Neural crest cell (in vitro differentiated cells): ENCODE results near the gene UVRAG. TPM values are rescaled to one million over a fixed set of nuclear protein-coding genes. Genes with fewer than 3 reads are reported as not detected.

Experiments
- DNase-seq: peaks from one replicate; pipeline ENCODE4 v3.0.0; 2021; ENCODE audit warnings: low read depth, mixed read lengths, low spot score
- H3K27ac Mint-ChIP-seq: one replicate; pipeline ENCODE4 v1.8.0; 2021; ENCODE audit warnings: mild to moderate bottlenecking, mixed read lengths; ENCODE audit not compliant: unreplicated experiment
- H3K27me3 Mint-ChIP-seq: 2 replicates; pipeline ENCODE4 v1.8.0; 2021; ENCODE audit warnings: low read depth, mild to moderate bottlenecking, mixed read lengths
- H3K36me3 Mint-ChIP-seq: 2 replicates; pipeline ENCODE4 v1.8.0; 2021; ENCODE audit warnings: low read depth, mild to moderate bottlenecking, mixed read lengths
- H3K4me1 Mint-ChIP-seq: 2 replicates; pipeline ENCODE4 v1.8.0; 2021; ENCODE audit warnings: mixed read lengths
- H3K4me3 Mint-ChIP-seq: one replicate; pipeline ENCODE4 v1.8.0; 2021; ENCODE audit warnings: mild to moderate bottlenecking, mixed read lengths
- H3K9me3 Mint-ChIP-seq: 2 replicates; pipeline ENCODE4 v1.8.0; 2021; ENCODE audit warnings: mixed read lengths
- CTCF ChIP-seq: fragments of 200-600 bp; sonication (generic); conservative IDR thresholded peaks from 2 replicates; pipeline ENCODE4 v1.5.0; 2021; ENCODE audit warnings: antibody characterized with exemption, mild to moderate bottlenecking
- total RNA-seq: library from RNA; stranded (reverse); gene quantifications from 2 replicates; pipeline ENCODE4 v1.2.1, GENCODE V29; 2021

Gene UVRAG
- total RNA-seq, 1 donor from 2014 or later: 29.0 TPM

- Mint-ChIP-seq H3K36me3 (no peaks in the 10 kb centered on the region), H3K27me3 (no peaks in the 10 kb centered on the region), H3K27ac (no peak overlapping the region), H3K9me3 (no peaks in the 10 kb centered on the region), H3K4me1 (no peaks in the 10 kb centered on the region), H3K4me3 (no peak overlapping the region)
- no peak for DNase-seq
- no peak for TF ChIP-seq CTCF
These were observed 21.8 kb upstream of the UVRAG start for GRCh38 chr11:75792997-75793800.

GRCh38 chr11:75793966-75794365, 21.0 kb upstream of the UVRAG start:
- Mint-ChIP-seq H3K4me1 (no peaks in the 10 kb centered on the region), H3K9me3 (no peaks in the 10 kb centered on the region), H3K4me3 (no peak overlapping the region)

GRCh38 chr11:75795276-75796090, 19.5 kb upstream of the UVRAG start:
- no peak for DNase-seq
- no peak for TF ChIP-seq CTCF

More at GRCh38 chr11:75793966-75794365, 21.0 kb upstream of the UVRAG start:
- TF ChIP-seq CTCF: no peak
- DNase-seq: no peak
- H3K27ac Mint-ChIP-seq: no peak overlapping the region
- no peaks in the 10 kb centered on the region for H3K27me3 Mint-ChIP-seq
- H3K36me3 Mint-ChIP-seq: no peaks in the 10 kb centered on the region

GRCh38 chr11:75796091-75796435, 18.9 kb upstream of the UVRAG start:
- Mint-ChIP-seq H3K4me1 (peaks cover 4% of the 10 kb centered on the region), H3K9me3 (no peaks in the 10 kb centered on the region), H3K27ac (no peak overlapping the region), H3K4me3 (no peak overlapping the region), H3K36me3 (no peaks in the 10 kb centered on the region), H3K27me3 (no peaks in the 10 kb centered on the region)
- no peak for DNase-seq
- no peak for TF ChIP-seq CTCF

More at GRCh38 chr11:75795276-75796090, 19.5 kb upstream of the UVRAG start:
- no peak overlapping the region for H3K4me3 Mint-ChIP-seq
- H3K27ac Mint-ChIP-seq: peak overlapping the region; percentile 88
- H3K36me3 Mint-ChIP-seq: no peaks in the 10 kb centered on the region
- H3K4me1 Mint-ChIP-seq: peaks cover under 1% of the 10 kb centered on the region
- no peaks in the 10 kb centered on the region for H3K27me3 Mint-ChIP-seq
- H3K9me3 Mint-ChIP-seq: no peaks in the 10 kb centered on the region

- TF ChIP-seq CTCF: no peak
- peaks cover 4% of the 10 kb centered on the region for H3K4me1 Mint-ChIP-seq
- no peak for DNase-seq
- H3K9me3 Mint-ChIP-seq: no peaks in the 10 kb centered on the region
- H3K27ac Mint-ChIP-seq: no peak overlapping the region
- H3K27me3 Mint-ChIP-seq: no peaks in the 10 kb centered on the region
- H3K4me3 Mint-ChIP-seq: no peak overlapping the region
- no peaks in the 10 kb centered on the region for H3K36me3 Mint-ChIP-seq
These were observed 17.9 kb upstream of the UVRAG start for GRCh38 chr11:75797116-75797515.
